Measurements from ENCODE around the gene ATP9A. TPM values are rescaled to one million over a fixed set of nuclear protein-coding genes. Genes with fewer than 3 reads are reported as not detected.

Gene ATP9A
- total RNA-seq, 1 donor from 2014 or later, result 25.2 TPM

GRCh38 chr20:51577432-51578144 lies 190.6 kb downstream of the ATP9A start:
- H3K36me3 ChIP-seq, result no peaks in the 10 kb centered on the region
- H3K4me1 ChIP-seq, result peaks cover 5% of the 10 kb centered on the region
- intact Hi-C loops (cut with micrococcal nuclease), result no loop called here
- no peak for TF ChIP-seq CTCF (IDR thresholded peaks at IDR 0.05; ENCODE audit: borderline replicate concordance)
- no peak overlapping the region for H3K4me3 ChIP-seq
- H3K9me3 ChIP-seq (replicated peaks), result peaks cover 7% of the 10 kb centered on the region
- H3K27me3 ChIP-seq (ENCODE audit: low read depth), result no peaks in the 10 kb centered on the region
- no peak for DNase-seq
- H3K27ac ChIP-seq (replicated peaks), result no peak overlapping the region

GRCh38 chr20:51575486-51575885 lies 192.7 kb downstream of the ATP9A start:
- Histone ChIP-seq H3K4me3 (no peak overlapping the region), H3K36me3 (no peaks in the 10 kb centered on the region), H3K9me3 (replicated peaks) (peaks cover 7% of the 10 kb centered on the region), H3K27me3 (ENCODE audit: low read depth) (no peaks in the 10 kb centered on the region), H3K27ac (replicated peaks) (no peak overlapping the region), H3K4me1 (peaks cover 14% of the 10 kb centered on the region)
- TF ChIP-seq CTCF (IDR thresholded peaks at IDR 0.05; ENCODE audit: borderline replicate concordance), result no peak
- intact Hi-C loops (cut with micrococcal nuclease), result no loop called here
- DNase-seq, result no peak

GRCh38 chr20:51574248-51575033 lies 193.7 kb downstream of the ATP9A start:
- H3K4me1 ChIP-seq, result peaks cover 21% of the 10 kb centered on the region
- DNase-seq, result no peak
- peaks cover 7% of the 10 kb centered on the region for H3K9me3 ChIP-seq (replicated peaks)
- no peak overlapping the region for H3K27ac ChIP-seq (replicated peaks)
- no peak overlapping the region for H3K4me3 ChIP-seq
- H3K36me3 ChIP-seq, result no peaks in the 10 kb centered on the region
- no peaks in the 10 kb centered on the region for H3K27me3 ChIP-seq (ENCODE audit: low read depth)
- no peak for TF ChIP-seq CTCF (IDR thresholded peaks at IDR 0.05; ENCODE audit: borderline replicate concordance)
- intact Hi-C loops (cut with micrococcal nuclease), result no loop called here

- Histone ChIP-seq H3K36me3 (no peaks in the 10 kb centered on the region), H3K9me3 (replicated peaks) (peaks cover 7% of the 10 kb centered on the region), H3K4me1 (peaks cover 21% of the 10 kb centered on the region), H3K4me3 (no peak overlapping the region), H3K27me3 (ENCODE audit: low read depth) (no peaks in the 10 kb centered on the region), H3K27ac (replicated peaks) (no peak overlapping the region)
- intact Hi-C loops (cut with micrococcal nuclease), result no loop called here
- DNase-seq, result no peak
- TF ChIP-seq CTCF (IDR thresholded peaks at IDR 0.05; ENCODE audit: borderline replicate concordance), result no peak
Observed at GRCh38 chr20:51573576-51574243, 194.5 kb downstream of the ATP9A start.

GRCh38 chr20:51571460-51571794 lies 196.8 kb downstream of the ATP9A start:
- no peak for TF ChIP-seq CTCF (IDR thresholded peaks at IDR 0.05; ENCODE audit: borderline replicate concordance)
- Histone ChIP-seq H3K36me3 (no peaks in the 10 kb centered on the region), H3K4me1 (peaks cover 21% of the 10 kb centered on the region), H3K9me3 (replicated peaks) (peaks cover 7% of the 10 kb centered on the region), H3K27ac (replicated peaks) (no peak overlapping the region), H3K27me3 (ENCODE audit: low read depth) (no peaks in the 10 kb centered on the region), H3K4me3 (no peak overlapping the region)
- intact Hi-C loops (cut with micrococcal nuclease), result no loop called here
- no peak for DNase-seq
